Stimulated activated effector memory CD8-positive, alpha-beta T cell treated with anti-CD3 and anti-CD28 coated beads, Interleukin-12 subunit alpha, Interleukin-12 subunit beta, amount 100 ng/mL, for 72 hours (primary cell): Measurements from ENCODE around the gene SH2D2A.

Source experiments
- ATAC-seq: fragments of 150-1000 bp; cut with Tn5 transposase; 2 replicates; pipeline ENCODE4 v1.10.0; 2021
- DNase-seq, 2 donors: peaks; one replicate each; pipeline ENCODE4 v3.0.0; 2021 to 2022; ENCODE audit warnings: low spot score in 2 of 2
- H3K27ac Mint-ChIP-seq: one replicate; pipeline ENCODE4 v1.8.0; 2022; ENCODE audit warnings: mild to moderate bottlenecking, mixed read lengths
- H3K36me3 Mint-ChIP-seq: one replicate; pipeline ENCODE4 v1.8.0; 2022; ENCODE audit warnings: mild to moderate bottlenecking, mixed read lengths
- H3K4me1 Mint-ChIP-seq: one replicate; pipeline ENCODE4 v1.8.0; 2022; ENCODE audit warnings: mixed read lengths
- H3K4me3 Mint-ChIP-seq: one replicate; pipeline ENCODE4 v1.8.0; 2022; ENCODE audit warnings: mild to moderate bottlenecking, mixed read lengths
- H3K9me3 Mint-ChIP-seq: one replicate; pipeline ENCODE4 v1.8.0; 2022; ENCODE audit warnings: mixed read lengths

The SH2D2A gene

GRCh38 chr1:156804572-156805243 is 11.9 kb downstream of the SH2D2A start:
- no peak for DNase-seq
- H3K4me1 Mint-ChIP-seq, result peaks cover 86% of the 10 kb centered on the region
- ATAC-seq, result no peak
- H3K27ac Mint-ChIP-seq, result peak overlapping the region; percentile 89
- H3K9me3 Mint-ChIP-seq, result no peaks in the 10 kb centered on the region
- peaks cover 100% of the 10 kb centered on the region for H3K36me3 Mint-ChIP-seq
- H3K4me3 Mint-ChIP-seq, result no peak overlapping the region

DNA sequence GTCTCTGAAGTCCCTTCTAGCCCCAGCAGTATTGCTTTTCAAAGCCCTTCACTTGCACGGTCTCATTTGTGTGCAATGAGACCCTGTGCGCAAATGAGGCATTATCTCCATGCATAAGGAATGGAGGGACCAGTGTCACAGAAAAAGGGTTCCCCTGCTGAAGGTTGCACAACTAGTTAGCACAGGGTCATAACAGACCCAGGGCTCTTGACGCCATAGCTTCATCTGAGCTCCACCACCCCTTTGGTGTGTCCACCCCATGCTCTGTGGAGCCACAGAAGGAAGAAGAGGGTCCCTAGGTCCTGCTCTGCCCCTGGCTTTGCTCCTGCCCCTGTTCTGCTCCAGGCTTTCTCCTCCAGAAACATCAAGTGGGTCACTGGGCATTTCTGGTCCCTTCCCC is 12.6 kb downstream of the SH2D2A start:
- H3K9me3 Mint-ChIP-seq, result no peaks in the 10 kb centered on the region
- peaks cover 100% of the 10 kb centered on the region for H3K36me3 Mint-ChIP-seq
- DNase-seq (no peak), ATAC-seq (no peak)
- peak overlapping the region; percentile 89 for H3K27ac Mint-ChIP-seq
- no peak overlapping the region for H3K4me3 Mint-ChIP-seq
- peaks cover 80% of the 10 kb centered on the region for H3K4me1 Mint-ChIP-seq

- Mint-ChIP-seq H3K36me3 (peaks cover 100% of the 10 kb centered on the region), H3K4me1 (peaks cover 72% of the 10 kb centered on the region), H3K4me3 (no peak overlapping the region), H3K27ac (peak overlapping the region; percentile 89), H3K9me3 (no peaks in the 10 kb centered on the region)
- ATAC-seq, result peak; percentile 29
- DNase-seq, result no peak
Measured at GRCh38 chr1:156803086-156803851, 13.4 kb downstream of the SH2D2A start.

- Mint-ChIP-seq H3K4me1 (peaks cover 64% of the 10 kb centered on the region), H3K27ac (peak overlapping the region; percentile 89), H3K9me3 (no peaks in the 10 kb centered on the region), H3K4me3 (no peak overlapping the region), H3K36me3 (peaks cover 100% of the 10 kb centered on the region)
- ATAC-seq (no peak), DNase-seq (no peak)
Measured at GRCh38 chr1:156802421-156802935, 14.2 kb downstream of the SH2D2A start.

- DNase-seq (no peak), ATAC-seq (peak; percentile 22)
- H3K4me3 Mint-ChIP-seq, result no peak overlapping the region
- H3K4me1 Mint-ChIP-seq, result peaks cover 55% of the 10 kb centered on the region
- H3K9me3 Mint-ChIP-seq, result no peaks in the 10 kb centered on the region
- peaks cover 100% of the 10 kb centered on the region for H3K36me3 Mint-ChIP-seq
- H3K27ac Mint-ChIP-seq, result peak overlapping the region; percentile 89
Measured at GRCh38 chr1:156801409-156802121, 15.1 kb downstream of the SH2D2A start.

DNA sequence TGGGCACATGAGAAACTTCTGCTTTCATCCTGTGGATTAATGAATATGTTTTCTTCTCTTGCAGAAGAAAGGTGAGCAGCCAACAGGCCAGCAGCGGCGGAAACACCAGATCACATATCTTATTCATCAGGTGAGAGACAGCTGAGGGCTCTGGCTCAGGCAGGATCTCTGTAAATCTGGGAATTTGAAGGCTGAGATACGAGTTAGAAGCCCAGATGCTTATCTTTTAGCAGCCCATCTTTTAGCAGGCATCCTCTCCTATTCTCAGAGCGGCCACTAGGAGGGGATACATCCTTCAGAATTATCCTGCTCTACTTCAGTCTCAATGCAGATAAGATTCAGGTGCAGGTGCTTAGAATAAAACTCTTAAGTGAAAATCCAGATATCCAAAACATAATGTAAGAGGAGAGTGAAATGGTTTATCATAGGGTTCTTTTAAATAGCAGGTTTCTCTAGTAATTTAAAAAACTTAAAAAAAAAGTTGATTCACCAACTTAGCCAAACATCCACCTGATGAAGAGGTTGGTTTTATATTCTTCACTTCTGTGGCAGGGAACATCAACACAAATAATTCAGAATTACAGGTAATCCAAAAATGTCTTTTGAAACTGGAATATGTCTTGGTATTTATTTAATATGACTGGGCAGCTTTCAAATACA is 19.3 kb downstream of the SH2D2A start:
- H3K27ac Mint-ChIP-seq, result no peak overlapping the region
- DNase-seq (peak in 1 of 2 donors; percentile 71), ATAC-seq (peak; percentile 69)
- H3K9me3 Mint-ChIP-seq, result no peaks in the 10 kb centered on the region
- H3K4me1 Mint-ChIP-seq, result peaks cover 17% of the 10 kb centered on the region
- H3K4me3 Mint-ChIP-seq, result no peak overlapping the region
- peaks cover 100% of the 10 kb centered on the region for H3K36me3 Mint-ChIP-seq

- DNase-seq, result no peak
- no peak overlapping the region for H3K27ac Mint-ChIP-seq
- no peak for ATAC-seq
- no peak overlapping the region for H3K4me3 Mint-ChIP-seq
- H3K4me1 Mint-ChIP-seq, result peaks cover 8% of the 10 kb centered on the region
- peaks cover 100% of the 10 kb centered on the region for H3K36me3 Mint-ChIP-seq
- H3K9me3 Mint-ChIP-seq, result no peaks in the 10 kb centered on the region
Measured at GRCh38 chr1:156796340-156797097, 20.1 kb downstream of the SH2D2A start.

DNA sequence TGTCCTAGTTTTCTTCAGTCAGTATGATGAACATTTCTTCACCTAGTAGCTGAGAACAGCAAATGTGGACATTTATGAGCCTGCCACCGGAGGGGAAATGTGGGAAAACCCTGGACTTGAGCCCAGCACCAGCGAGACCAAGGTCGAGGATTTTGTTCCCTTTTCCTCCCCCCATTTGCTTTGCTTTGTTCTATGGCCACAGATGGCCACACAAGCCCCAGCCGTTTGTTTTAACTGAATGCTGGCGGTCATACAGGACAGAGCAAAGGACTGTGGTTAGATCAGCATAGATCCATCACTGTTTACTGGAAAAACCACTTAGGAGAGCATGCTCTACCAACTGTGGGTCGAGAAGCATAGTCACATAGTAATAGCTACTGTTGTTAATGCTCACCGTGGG is 20.9 kb downstream of the SH2D2A start:
- Mint-ChIP-seq H3K4me1 (peaks cover 1% of the 10 kb centered on the region), H3K4me3 (no peak overlapping the region), H3K36me3 (peaks cover 100% of the 10 kb centered on the region), H3K27ac (no peak overlapping the region), H3K9me3 (no peaks in the 10 kb centered on the region)
- ATAC-seq (no peak), DNase-seq (no peak)

GRCh38 chr1:156795374-156795733 is 21.3 kb downstream of the SH2D2A start:
- Mint-ChIP-seq H3K4me3 (no peak overlapping the region), H3K36me3 (peaks cover 97% of the 10 kb centered on the region), H3K27ac (no peak overlapping the region), H3K9me3 (no peaks in the 10 kb centered on the region), H3K4me1 (no peaks in the 10 kb centered on the region)
- ATAC-seq, result no peak
- no peak for DNase-seq

- Mint-ChIP-seq H3K4me1 (no peaks in the 10 kb centered on the region), H3K36me3 (peaks cover 97% of the 10 kb centered on the region), H3K27ac (no peak overlapping the region), H3K9me3 (no peaks in the 10 kb centered on the region), H3K4me3 (no peak overlapping the region)
- no peak for ATAC-seq
- DNase-seq, result no peak
Measured at GRCh38 chr1:156794506-156795373, 21.9 kb downstream of the SH2D2A start.

GRCh38 chr1:156789621-156790318 is 26.9 kb downstream of the SH2D2A start:
- DNase-seq, result no peak
- peaks cover 6% of the 10 kb centered on the region for H3K4me1 Mint-ChIP-seq
- no peak for ATAC-seq
- H3K9me3 Mint-ChIP-seq, result no peaks in the 10 kb centered on the region
- H3K4me3 Mint-ChIP-seq, result no peak overlapping the region
- peak overlapping the region; percentile 9 for H3K27ac Mint-ChIP-seq
- H3K36me3 Mint-ChIP-seq, result peaks cover 96% of the 10 kb centered on the region

DNA sequence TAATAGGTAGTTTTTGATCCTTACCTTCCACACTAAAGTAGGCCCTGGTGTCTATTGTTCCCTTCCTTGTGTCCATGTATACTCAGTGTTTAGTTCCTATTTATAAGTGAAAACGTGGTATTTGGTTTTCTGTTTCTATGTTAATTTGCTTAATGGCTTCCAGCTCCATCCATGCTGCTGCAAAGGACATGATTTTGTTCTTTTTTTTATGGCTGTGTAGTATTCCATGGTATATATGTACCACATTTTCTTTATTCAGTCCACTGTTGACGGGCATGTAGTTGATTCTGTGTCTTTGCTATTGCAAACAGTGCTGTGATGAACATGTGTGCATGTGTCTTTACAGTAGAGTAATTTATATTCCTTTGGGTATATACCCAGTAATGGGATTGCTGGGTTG is 28.5 kb downstream of the SH2D2A start:
- H3K9me3 Mint-ChIP-seq, result no peaks in the 10 kb centered on the region
- H3K27ac Mint-ChIP-seq, result no peak overlapping the region
- DNase-seq (no peak), ATAC-seq (no peak)
- H3K36me3 Mint-ChIP-seq, result peaks cover 96% of the 10 kb centered on the region
- no peak overlapping the region for H3K4me3 Mint-ChIP-seq
- H3K4me1 Mint-ChIP-seq, result peaks cover 6% of the 10 kb centered on the region

GRCh38 chr1:156786640-156787039 is 30.0 kb downstream of the SH2D2A start:
- no peak for ATAC-seq
- Mint-ChIP-seq H3K4me1 (peaks cover 11% of the 10 kb centered on the region), H3K4me3 (no peak overlapping the region), H3K9me3 (no peaks in the 10 kb centered on the region), H3K36me3 (peaks cover 96% of the 10 kb centered on the region), H3K27ac (no peak overlapping the region)
- no peak for DNase-seq
